ENCODE measurements around the gene FAM171A1.
"Not testable (repeated sequence)": the region's sequence is repeated elsewhere in the genome, so short reads cannot be mapped to it uniquely, and the experiment has no call there.

The FAM171A1 gene

GRCh38 chr10:15344256-15344875, 26.7 kb downstream of the FAM171A1 start:
- DNase-seq, result no peak

GRCh38 chr10:15342970-15343369, 28.1 kb downstream of the FAM171A1 start:
- no peak for DNase-seq

DNA sequence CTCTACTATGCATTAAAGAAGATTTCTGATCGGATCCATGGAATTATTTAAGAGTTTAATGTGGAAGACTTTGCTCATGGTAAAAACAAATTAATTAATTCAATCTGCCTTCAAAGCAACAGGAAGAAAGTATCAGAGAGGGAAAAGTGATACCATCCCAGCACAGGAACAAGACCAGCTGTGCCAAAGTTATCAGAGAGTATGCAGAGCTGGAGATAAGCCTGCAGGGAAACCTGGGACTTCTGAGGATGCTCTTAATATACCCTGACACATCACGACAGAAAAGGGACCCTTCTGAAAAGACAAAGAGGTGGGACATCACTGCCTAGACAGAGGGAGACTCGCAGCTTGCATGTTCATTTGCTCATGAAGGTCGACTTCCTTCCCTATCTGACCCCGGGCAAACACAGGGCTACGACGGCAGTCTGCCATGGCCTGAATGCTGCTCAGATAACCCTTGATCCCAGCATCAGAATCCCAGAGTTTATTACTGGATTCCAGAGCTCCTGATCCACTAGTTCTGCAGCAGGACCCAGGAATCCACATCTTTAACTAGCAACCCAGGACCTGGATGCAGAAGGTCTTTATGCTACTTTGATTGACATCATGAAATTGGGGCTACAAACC, 29.5 kb downstream of the FAM171A1 start:
- DNase-seq, result no peak

DNA sequence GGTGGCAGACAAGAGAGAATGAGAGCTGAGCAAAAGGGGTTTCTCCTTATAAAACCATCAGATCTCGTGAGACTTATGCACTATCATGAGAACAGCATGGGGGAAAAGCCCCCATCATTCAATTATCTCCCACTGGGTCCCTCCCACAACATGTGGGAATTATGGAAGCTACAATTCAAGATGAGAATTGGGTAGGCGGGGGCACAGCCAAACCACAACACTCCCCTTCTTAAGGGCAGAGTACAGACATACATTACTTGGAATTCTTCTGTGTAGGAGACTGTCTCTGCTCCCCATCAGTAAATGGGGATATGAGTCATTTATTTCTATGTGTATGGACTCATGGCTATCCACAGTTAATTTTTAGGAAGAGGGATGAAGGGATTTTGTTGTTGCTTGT, 31.2 kb downstream of the FAM171A1 start:
- DNase-seq, result no peak

- DNase-seq, result not testable (repeated sequence)
These were observed 33.6 kb downstream of the FAM171A1 start for GRCh38 chr10:15337441-15337923.

DNA sequence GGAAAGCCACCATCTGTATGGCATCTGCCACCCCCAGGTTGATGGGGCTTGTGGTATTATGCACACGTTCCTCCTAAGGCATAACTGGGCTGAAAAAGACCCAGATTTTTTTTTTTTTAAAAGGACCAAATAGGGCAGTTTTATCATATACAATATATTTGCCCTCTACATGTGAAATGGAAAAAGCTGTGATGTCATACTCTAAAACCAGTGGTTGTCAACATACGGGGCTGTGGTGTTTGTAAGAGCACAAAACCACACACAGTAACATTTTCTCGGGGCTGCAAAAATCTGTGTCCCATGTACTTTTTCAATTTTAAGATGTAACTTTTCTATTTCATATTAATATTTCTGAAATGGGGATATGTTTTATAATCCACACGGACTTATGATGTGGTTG, 34.9 kb downstream of the FAM171A1 start:
- no peak for DNase-seq

- DNase-seq, result no peak
These were observed 35.6 kb downstream of the FAM171A1 start for GRCh38 chr10:15335508-15335907.

GRCh38 chr10:15334650-15335323, 36.3 kb downstream of the FAM171A1 start:
- no peak for DNase-seq

DNA sequence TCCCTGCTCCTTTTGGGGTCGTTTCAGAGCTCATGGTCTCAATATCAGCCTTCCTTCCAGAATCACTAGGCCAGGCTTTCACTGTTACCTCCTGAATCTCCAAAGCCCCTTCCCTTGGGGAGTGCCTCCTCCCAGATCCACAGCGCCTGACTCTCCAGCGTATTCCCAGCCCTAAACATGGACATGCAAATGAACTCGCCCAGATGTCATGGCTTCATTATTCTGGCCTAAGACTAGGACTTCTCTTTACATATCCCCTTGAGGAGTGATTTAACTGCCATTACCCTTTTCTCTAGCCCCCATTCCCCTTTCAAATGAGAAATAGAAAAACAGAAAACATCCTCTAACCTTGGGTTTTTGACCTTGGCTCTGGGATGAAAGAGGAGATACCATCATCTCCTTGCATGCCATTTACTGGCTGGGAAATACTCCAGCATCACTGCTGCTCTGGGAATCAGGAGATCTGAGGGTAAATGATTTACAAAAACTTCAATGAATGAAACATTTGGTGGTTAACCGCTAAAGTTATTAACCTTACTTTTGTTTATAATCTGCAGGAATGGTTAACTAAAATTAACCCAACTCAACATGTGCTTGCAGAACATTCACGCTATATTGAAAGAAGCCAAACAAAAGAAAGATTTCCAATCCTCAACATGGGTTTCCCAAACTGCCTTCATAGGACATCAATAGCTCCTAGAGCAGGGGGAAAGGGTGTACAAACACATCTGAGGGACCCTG, 37.0 kb downstream of the FAM171A1 start:
- DNase-seq, result no peak

GRCh38 chr10:15333181-15333580, 37.9 kb downstream of the FAM171A1 start:
- DNase-seq, result not testable (repeated sequence)

DNA sequence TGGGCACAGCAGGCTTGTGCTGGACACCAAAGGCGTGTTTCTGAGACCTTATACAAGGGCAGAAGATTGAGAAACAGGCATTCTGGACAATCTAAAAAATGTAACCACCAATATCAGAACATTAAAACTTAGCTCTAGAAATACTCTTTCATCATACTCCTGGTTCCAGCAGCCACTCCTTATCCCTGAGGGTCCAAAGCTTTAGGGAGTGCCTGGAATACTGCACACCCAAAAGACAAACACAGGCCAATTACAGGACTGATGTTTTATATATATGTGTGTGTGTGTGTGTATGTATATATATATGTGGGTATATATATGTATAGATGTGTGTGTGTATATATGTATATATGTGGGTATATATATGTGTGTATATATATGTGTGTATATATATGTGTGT, 39.6 kb downstream of the FAM171A1 start:
- no peak for DNase-seq

GRCh38 chr10:15329437-15329836, 41.7 kb downstream of the FAM171A1 start:
- DNase-seq, result no peak

DNA sequence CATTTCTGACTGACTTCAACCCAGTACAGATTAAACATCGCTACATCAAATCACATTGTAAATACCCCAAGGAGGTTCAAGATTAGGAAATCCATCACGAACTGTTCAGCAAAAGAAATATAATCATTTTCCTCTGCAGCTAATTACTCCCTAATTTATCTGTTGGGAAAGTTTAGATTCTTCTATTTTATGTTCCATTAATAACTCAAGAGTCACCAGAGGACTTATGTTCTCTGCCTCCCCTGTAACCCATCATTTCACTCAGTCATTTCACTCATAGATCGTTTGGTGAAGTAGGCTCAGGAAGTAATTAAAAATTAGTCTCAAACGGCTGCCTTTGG, 45.2 kb downstream of the FAM171A1 start:
- no peak for DNase-seq

GRCh38 chr10:15325243-15325943, 45.7 kb downstream of the FAM171A1 start:
- DNase-seq, result no peak

- DNase-seq, result no peak
These were observed 46.5 kb downstream of the FAM171A1 start for GRCh38 chr10:15324611-15325010.

DNA sequence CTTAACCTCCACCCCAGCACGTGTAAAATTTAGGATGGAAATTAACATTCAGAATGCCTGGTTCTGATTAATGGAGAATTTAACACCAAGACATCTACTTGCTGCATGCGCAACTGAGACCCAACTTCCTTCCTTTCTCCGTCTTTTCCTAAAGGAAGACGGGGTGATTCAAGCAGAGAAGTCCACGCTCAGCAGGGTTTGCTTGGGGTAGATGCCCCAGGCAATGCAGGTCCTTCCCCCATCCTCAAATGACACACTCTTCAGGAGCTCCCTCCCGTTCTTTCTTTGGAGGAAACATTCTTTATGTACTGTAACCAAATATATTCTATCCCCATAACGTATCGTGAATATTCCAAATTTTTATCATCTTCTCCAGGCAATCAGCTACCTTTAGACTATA, 47.0 kb downstream of the FAM171A1 start:
- no peak for DNase-seq

DNA sequence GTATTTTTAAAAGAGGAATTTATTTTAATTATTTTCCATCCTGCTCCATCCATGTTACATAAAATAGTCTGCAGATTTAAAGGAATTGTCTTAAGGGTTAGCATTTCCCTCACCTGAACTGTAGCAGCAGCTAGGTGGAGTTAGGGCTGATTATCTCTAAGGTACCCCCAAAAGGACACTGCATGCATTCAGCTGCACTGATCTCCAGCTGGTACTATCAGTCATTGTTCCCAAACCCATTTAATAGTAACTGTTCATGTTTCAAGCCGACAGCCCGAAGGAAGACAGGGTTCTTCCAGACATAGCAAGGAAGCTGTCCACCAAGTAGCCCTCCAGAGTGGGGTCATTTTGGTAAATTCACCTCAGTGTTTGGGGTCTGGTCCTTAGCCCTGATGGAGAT, 48.7 kb downstream of the FAM171A1 start:
- no peak for DNase-seq

- no peak for DNase-seq
These were observed 49.4 kb downstream of the FAM171A1 start for GRCh38 chr10:15321431-15322341.

DNA sequence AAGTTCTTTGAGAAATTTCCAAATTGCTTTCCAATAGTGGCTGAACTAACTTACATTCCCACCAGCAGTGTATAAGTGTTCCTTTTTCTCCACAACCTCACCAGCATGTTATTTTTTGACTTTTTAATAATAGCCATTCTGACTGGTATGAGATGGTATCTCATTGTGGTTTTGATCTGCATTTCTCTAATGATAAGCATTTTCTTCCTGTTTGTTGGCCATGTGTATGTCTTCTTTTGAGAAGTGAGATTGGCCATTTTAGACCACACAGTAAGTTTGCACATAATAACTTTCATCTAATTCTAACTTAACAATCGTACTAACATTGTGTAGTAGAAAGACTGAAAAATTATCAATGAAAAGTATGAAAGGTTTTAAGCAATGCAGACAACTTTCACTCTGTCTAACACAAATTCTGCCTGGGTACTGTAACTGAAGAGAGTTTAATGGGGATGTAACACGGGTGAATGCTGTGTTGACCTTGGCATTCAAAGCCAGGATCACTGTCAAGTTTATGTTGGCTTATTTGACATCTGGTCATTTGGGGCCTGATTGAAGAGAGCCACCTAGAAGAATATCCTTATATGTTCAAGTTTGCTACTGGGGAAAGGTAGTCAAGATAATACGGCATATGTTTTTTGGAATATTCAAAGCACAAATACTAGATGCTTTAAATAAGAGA, 50.4 kb downstream of the FAM171A1 start:
- DNase-seq, result no peak

- DNase-seq, result no peak
These were observed 51.0 kb downstream of the FAM171A1 start for GRCh38 chr10:15320118-15320517.

GRCh38 chr10:15316871-15317464, 54.1 kb downstream of the FAM171A1 start:
- no peak for DNase-seq
